ENCODE data around the gene MMP7.

DNA sequence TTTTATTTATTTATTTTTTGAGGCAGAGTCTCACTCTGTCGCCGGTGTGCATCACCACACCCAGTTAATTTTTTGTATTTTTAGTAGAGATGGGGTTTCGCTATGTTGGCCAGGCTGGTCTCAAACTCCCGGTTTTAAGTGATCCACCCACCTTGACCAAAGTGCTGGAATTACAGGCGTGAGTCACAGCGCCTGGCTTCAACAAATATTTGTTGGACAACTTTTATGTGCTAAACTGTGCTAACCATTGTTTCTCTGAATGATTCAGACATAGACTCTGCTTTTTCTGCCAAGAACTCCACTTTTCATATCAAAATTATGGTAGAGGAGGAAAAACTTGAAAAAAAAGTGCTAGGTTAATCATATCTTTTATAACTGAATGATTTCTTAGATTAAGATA lies 36.3 kb downstream of the MMP7 start:
- TF ChIP-seq, protein P1, sequence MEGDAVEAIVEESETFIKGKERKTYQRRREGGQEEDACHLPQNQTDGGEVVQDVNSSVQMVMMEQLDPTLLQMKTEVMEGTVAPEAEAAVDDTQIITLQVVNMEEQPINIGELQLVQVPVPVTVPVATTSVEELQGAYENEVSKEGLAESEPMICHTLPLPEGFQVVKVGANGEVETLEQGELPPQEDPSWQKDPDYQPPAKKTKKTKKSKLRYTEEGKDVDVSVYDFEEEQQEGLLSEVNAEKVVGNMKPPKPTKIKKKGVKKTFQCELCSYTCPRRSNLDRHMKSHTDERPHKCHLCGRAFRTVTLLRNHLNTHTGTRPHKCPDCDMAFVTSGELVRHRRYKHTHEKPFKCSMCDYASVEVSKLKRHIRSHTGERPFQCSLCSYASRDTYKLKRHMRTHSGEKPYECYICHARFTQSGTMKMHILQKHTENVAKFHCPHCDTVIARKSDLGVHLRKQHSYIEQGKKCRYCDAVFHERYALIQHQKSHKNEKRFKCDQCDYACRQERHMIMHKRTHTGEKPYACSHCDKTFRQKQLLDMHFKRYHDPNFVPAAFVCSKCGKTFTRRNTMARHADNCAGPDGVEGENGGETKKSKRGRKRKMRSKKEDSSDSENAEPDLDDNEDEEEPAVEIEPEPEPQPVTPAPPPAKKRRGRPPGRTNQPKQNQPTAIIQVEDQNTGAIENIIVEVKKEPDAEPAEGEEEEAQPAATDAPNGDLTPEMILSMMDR (IDR thresholded peaks at IDR 0.05) = no peak
- TF ChIP-seq EZH2 (IDR thresholded peaks at IDR 0.05; ENCODE audit: borderline replicate concordance, insufficient read depth, low read depth, low read length, poor library complexity, severe bottlenecking) = no peak
